Parathyroid adenoma (tissue), 2 donors: ENCODE data around the gene TBC1D4.

Source experiments
- H2AFZ ChIP-seq: fragments of 300-600 bp; sonication (generic); one replicate; pipeline ENCODE4 v1.7.0; 2017; ENCODE audit warnings: antibody characterized with exemption, mild to moderate bottlenecking
- H3K27ac ChIP-seq: fragments of 300-600 bp; sonication (generic); one replicate; pipeline ENCODE4 v1.7.0; 2017
- H3K27me3 ChIP-seq: fragments of 300-600 bp; sonication (generic); one replicate; pipeline ENCODE4 v1.7.0; 2017; ENCODE audit warnings: low read length; ENCODE audit not compliant: control insufficient read depth, insufficient read depth
- H3K36me3 ChIP-seq: fragments of 300-600 bp; sonication (generic); one replicate; pipeline ENCODE4 v1.7.0; 2017; ENCODE audit warnings: low read length; ENCODE audit not compliant: control insufficient read depth, insufficient read depth
- H3K4me1 ChIP-seq: fragments of 300-600 bp; sonication (generic); one replicate; pipeline ENCODE4 v1.7.0; 2017; ENCODE audit warnings: control low read depth
- H3K4me2 ChIP-seq: fragments of 300-600 bp; sonication (generic); one replicate; pipeline ENCODE4 v1.7.0; 2017; ENCODE audit warnings: low read length
- H3K4me3 ChIP-seq: fragments of 300-600 bp; sonication (generic); one replicate; pipeline ENCODE4 v1.7.0; 2017; ENCODE audit warnings: low read depth, low read length
- H3K79me2 ChIP-seq: fragments of 300-600 bp; sonication (generic); one replicate; pipeline ENCODE4 v1.7.0; 2017; ENCODE audit warnings: control low read depth
- H3K9ac ChIP-seq: fragments of 300-600 bp; sonication (generic); one replicate; pipeline ENCODE4 v1.7.0; 2017; ENCODE audit warnings: mild to moderate bottlenecking
- H3K9me3 ChIP-seq: fragments of 300-600 bp; sonication (generic); one replicate; pipeline ENCODE4 v1.7.0; 2017; ENCODE audit warnings: low read length; ENCODE audit not compliant: control insufficient read depth
- TF ChIP-seq, protein P1 (sequence below): fragments of 300-600 bp; sonication (generic); IDR thresholded peaks from one replicate; pipeline ENCODE4 v1.7.0; 2017; ENCODE audit warnings: antibody characterized with exemption, mild to moderate bottlenecking
- donor health status: primary hyperparathyroidism.

Gene TBC1D4

DNA sequence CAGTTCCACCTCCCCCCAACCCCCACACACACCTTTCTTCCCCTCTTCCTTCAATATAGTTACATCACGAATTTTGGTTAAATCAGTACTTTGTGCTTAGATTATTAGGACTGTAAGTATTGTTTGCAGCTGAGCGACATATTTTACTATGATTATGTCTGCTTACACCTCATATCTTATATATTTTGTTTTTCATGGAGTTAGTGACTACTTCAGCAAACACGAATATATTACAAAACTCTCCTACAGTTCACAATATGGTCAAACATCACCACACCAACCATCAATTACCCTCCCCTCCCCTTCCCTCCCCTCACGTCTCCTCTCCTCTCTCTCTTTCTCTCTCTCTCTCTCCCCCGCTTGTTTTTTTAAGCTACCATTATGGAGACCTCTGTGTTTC, 152.9 kb downstream of the TBC1D4 start:
- Histone ChIP-seq H3K36me3 (no peaks in the 10 kb centered on the region), H3K79me2 (no peaks in the 10 kb centered on the region), H2AFZ (no peak overlapping the region), H3K4me1 (no peaks in the 10 kb centered on the region), H3K9me3 (no peaks in the 10 kb centered on the region), H3K27ac (no peak overlapping the region), H3K9ac (no peak overlapping the region), H3K4me2 (no peak overlapping the region), H3K27me3 (no peaks in the 10 kb centered on the region), H3K4me3 (no peak overlapping the region)
- TF ChIP-seq, protein P1, sequence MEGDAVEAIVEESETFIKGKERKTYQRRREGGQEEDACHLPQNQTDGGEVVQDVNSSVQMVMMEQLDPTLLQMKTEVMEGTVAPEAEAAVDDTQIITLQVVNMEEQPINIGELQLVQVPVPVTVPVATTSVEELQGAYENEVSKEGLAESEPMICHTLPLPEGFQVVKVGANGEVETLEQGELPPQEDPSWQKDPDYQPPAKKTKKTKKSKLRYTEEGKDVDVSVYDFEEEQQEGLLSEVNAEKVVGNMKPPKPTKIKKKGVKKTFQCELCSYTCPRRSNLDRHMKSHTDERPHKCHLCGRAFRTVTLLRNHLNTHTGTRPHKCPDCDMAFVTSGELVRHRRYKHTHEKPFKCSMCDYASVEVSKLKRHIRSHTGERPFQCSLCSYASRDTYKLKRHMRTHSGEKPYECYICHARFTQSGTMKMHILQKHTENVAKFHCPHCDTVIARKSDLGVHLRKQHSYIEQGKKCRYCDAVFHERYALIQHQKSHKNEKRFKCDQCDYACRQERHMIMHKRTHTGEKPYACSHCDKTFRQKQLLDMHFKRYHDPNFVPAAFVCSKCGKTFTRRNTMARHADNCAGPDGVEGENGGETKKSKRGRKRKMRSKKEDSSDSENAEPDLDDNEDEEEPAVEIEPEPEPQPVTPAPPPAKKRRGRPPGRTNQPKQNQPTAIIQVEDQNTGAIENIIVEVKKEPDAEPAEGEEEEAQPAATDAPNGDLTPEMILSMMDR, result no peak

DNA sequence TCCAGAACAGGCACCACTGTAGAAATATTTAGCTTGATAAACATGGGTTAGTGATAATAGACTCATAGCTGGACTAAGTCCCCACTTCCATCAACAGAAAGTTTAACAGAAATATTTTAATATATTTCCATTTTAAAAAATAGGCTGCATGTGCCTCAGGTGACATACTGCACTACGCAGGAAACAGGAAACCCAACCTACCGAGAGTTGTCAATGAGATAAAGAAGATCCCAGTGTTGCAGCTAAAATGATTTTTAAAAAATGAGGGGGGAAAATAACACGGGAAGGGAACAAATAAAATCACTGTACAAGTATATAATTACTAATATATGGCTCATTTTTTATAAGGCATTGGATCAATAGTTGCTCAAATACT, 154.8 kb downstream of the TBC1D4 start:
- TF ChIP-seq, protein P1, result no peak
- H3K4me1 ChIP-seq, result no peaks in the 10 kb centered on the region
- no peak overlapping the region for H3K27ac ChIP-seq
- no peak overlapping the region for H3K9ac ChIP-seq
- H2AFZ ChIP-seq, result no peak overlapping the region
- no peak overlapping the region for H3K4me3 ChIP-seq
- no peaks in the 10 kb centered on the region for H3K9me3 ChIP-seq
- no peaks in the 10 kb centered on the region for H3K27me3 ChIP-seq
- no peak overlapping the region for H3K4me2 ChIP-seq
- H3K79me2 ChIP-seq, result no peaks in the 10 kb centered on the region
- no peaks in the 10 kb centered on the region for H3K36me3 ChIP-seq

DNA sequence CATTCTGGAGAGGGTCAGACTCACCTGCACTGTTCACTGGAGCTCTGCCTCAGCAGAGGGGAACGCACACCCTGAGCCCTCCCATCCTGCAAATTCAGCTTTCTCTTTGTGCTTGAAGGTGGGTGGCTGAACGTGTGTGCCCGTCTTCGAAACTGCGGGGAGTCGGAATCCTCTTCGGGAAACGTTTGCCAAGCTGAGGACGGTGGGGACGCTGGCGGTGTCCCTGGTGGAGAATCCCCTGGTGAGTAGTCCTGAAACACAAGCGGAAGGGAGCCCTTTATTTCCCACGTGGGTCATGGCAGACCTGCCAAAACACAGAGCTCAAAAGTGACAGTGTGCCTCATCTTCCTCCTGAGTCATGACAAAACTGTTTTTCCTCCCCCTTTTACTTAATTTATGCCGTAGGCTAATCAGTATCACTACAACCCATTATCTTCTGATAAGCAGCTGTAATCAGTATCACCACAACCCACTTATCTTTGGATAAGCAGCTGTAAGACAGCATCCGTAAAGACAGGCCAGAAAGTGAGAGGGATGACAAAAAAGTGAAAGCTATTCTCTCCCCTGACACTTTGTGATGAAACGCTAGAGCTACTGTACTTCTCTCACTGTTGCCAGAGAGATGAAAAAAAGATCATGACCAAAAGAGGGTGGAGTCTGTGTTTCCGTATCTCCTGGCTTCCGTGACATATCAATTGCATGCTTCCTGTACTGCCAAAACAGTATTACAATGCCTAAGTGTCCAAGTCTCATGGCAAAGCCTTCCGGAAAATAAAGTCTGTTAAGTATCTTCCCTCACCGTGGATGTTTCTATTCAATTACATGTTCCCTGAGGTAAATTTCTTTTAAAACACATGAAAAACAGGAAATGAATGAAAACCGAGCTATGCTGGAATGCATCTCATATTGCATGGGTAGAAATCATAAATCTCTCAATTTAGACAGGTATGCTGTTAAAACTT, 155.5 kb downstream of the TBC1D4 start:
- Histone ChIP-seq H3K27me3 (no peaks in the 10 kb centered on the region), H3K9me3 (no peaks in the 10 kb centered on the region), H3K36me3 (no peaks in the 10 kb centered on the region), H2AFZ (no peak overlapping the region), H3K79me2 (no peaks in the 10 kb centered on the region), H3K4me2 (peak overlapping the region; percentile 33), H3K27ac (no peak overlapping the region), H3K4me3 (no peak overlapping the region), H3K9ac (no peak overlapping the region), H3K4me1 (no peaks in the 10 kb centered on the region)
- TF ChIP-seq, protein P1, result no peak

DNA sequence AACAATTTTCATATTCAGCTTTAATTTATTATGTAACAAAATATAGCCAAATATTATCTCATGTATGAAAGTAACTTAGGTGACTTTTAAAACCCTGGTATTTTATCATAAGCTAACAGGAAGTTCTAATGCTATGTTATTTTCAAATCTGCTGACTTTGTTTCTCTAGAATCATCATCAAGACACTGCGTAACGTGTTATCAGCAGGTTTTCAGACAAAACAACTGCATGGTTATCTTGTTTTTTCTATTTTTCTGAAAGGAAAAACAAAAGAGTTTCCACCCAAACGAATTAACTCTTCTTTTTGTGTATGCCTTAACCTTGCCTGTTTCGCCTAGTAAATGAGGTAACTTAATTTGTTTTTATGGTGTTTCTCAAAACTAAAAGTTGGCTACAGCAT, 156.3 kb downstream of the TBC1D4 start:
- H3K36me3 ChIP-seq, result no peaks in the 10 kb centered on the region
- no peak overlapping the region for H3K9ac ChIP-seq
- H3K4me2 ChIP-seq, result no peak overlapping the region
- no peaks in the 10 kb centered on the region for H3K79me2 ChIP-seq
- H3K9me3 ChIP-seq, result no peaks in the 10 kb centered on the region
- no peak overlapping the region for H3K27ac ChIP-seq
- TF ChIP-seq, protein P1, result no peak
- no peak overlapping the region for H3K4me3 ChIP-seq
- no peaks in the 10 kb centered on the region for H3K4me1 ChIP-seq
- no peaks in the 10 kb centered on the region for H3K27me3 ChIP-seq
- no peak overlapping the region for H2AFZ ChIP-seq
